ENCODE data around the gene HFE. TPM values are rescaled to one million over a fixed set of nuclear protein-coding genes. Genes with fewer than 3 reads are reported as not detected.
A peak's percentile ranks its signal among the peaks of the same experiment; 100 is the strongest.

The HFE gene
- total and polyA plus RNA-seq, 2 of the 13 experiments (the other 11 are each of a cell fraction or from before 2014, with no cell fraction given), result 3.7 to 6.3 TPM

DNA sequence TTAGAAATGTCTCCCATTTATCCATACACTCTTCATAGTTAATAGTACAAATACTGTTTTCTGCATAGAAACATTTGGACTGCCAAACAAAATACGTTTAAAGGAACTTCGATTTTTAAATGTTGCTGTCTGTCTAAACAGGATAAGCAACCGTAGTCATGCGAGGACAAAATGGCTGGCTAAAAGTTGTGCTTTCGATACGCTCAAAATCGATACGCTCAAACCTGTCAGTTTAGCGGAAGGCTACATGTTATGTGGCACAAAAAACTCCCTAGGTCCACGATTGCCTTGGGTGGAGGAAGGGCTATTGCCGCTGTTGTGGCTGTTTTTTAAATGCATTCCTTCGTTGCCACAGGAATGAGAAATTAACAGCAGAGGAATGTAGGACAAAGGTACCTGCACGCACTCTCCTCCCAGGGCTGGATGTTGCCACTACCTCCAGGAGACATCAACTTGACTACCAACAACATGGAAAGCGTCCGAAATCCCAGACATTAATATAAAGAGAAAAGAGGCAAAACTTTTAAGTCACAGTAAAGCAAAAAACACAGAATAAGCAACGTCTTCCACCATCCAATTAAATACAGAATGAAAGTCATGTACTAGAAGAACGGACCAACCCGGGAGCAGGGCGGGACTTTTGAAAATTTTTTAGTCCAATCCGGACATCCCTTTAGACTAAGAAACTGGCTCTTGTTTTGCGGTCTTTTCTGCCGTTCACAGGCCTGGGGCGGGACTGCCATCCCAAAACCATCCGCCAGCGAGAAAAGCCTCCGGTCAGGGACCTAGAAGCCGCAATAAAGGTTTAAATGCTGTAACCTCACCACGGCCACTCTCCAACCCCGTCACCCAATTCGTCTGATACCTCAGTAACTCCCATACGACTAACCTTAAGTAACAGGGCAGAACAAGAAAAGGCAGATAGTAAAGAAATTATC lies 32.2 kb upstream of the HFE start (continued):
- TF ChIP-seq, protein P1, sequence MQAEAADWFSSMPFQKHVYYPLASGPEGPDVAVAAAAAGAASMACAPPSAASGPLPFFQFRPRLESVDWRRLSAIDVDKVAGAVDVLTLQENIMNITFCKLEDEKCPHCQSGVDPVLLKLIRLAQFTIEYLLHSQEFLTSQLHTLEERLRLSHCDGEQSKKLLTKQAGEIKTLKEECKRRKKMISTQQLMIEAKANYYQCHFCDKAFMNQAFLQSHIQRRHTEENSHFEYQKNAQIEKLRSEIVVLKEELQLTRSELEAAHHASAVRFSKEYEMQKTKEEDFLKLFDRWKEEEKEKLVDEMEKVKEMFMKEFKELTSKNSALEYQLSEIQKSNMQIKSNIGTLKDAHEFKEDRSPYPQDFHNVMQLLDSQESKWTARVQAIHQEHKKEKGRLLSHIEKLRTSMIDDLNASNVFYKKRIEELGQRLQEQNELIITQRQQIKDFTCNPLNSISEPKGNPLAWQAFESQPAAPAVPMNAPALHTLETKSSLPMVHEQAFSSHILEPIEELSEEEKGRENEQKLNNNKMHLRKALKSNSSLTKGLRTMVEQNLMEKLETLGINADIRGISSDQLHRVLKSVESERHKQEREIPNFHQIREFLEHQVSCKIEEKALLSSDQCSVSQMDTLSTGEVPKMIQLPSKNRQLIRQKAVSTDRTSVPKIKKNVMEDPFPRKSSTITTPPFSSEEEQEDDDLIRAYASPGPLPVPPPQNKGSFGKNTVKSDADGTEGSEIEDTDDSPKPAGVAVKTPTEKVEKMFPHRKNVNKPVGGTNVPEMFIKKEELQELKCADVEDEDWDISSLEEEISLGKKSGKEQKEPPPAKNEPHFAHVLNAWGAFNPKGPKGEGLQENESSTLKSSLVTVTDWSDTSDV (CRISPR knock-in tag; IDR thresholded peaks at IDR 0.05), result no peak; the same call in 1 of the 2 replicates
- TF ChIP-seq ZNF253 (CRISPR knock-in tag; IDR thresholded peaks at IDR 0.05; ENCODE audit: borderline replicate concordance) (no peak), ZBTB3 (CRISPR knock-in tag; IDR thresholded peaks at IDR 0.05; ENCODE audit: borderline replicate concordance, low read depth) (no peak), ZNF264 (CRISPR knock-in tag; IDR thresholded peaks at IDR 0.05) (peak; percentile 76), RNF2 (conservative IDR thresholded peaks at IDR 0.05; ENCODE audit: low read depth) (no peak), ZNF550 (CRISPR knock-in tag; IDR thresholded peaks at IDR 0.05; ENCODE audit: borderline replicate concordance) (no peak), ZNF335 (CRISPR knock-in tag; IDR thresholded peaks at IDR 0.05) (peak; percentile 70; the same call in 1 of the 2 replicates), ZFAT (CRISPR knock-in tag; conservative IDR thresholded peaks at IDR 0.05) (no peak), HNF4A (CRISPR knock-in tag; IDR thresholded peaks at IDR 0.05) (peak; percentile 40)
- TF ChIP-seq, protein P2, sequence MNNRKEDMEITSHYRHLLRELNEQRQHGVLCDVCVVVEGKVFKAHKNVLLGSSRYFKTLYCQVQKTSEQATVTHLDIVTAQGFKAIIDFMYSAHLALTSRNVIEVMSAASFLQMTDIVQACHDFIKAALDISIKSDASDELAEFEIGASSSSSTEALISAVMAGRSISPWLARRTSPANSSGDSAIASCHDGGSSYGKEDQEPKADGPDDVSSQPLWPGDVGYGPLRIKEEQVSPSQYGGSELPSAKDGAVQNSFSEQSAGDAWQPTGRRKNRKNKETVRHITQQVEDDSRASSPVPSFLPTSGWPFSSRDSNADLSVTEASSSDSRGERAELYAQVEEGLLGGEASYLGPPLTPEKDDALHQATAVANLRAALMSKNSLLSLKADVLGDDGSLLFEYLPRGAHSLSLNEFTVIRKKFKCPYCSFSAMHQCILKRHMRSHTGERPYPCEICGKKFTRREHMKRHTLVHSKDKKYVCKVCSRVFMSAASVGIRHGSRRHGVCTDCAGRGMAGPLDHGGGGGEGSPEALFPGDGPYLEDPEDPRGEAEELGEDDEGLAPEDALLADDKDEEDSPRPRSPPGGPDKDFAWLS (CRISPR knock-in tag; IDR thresholded peaks at IDR 0.05; ENCODE audit: borderline replicate concordance), result no peak
- TF ChIP-seq, protein P3, sequence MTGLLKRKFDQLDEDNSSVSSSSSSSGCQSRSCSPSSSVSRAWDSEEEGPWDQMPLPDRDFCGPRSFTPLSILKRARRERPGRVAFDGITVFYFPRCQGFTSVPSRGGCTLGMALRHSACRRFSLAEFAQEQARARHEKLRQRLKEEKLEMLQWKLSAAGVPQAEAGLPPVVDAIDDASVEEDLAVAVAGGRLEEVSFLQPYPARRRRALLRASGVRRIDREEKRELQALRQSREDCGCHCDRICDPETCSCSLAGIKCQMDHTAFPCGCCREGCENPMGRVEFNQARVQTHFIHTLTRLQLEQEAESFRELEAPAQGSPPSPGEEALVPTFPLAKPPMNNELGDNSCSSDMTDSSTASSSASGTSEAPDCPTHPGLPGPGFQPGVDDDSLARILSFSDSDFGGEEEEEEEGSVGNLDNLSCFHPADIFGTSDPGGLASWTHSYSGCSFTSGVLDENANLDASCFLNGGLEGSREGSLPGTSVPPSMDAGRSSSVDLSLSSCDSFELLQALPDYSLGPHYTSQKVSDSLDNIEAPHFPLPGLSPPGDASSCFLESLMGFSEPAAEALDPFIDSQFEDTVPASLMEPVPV (CRISPR knock-in tag; IDR thresholded peaks at IDR 0.05), result 0 out of 2 replicates have a peak, but pooled peaks have one; percentile 37
- TF ChIP-seq, protein P4, sequence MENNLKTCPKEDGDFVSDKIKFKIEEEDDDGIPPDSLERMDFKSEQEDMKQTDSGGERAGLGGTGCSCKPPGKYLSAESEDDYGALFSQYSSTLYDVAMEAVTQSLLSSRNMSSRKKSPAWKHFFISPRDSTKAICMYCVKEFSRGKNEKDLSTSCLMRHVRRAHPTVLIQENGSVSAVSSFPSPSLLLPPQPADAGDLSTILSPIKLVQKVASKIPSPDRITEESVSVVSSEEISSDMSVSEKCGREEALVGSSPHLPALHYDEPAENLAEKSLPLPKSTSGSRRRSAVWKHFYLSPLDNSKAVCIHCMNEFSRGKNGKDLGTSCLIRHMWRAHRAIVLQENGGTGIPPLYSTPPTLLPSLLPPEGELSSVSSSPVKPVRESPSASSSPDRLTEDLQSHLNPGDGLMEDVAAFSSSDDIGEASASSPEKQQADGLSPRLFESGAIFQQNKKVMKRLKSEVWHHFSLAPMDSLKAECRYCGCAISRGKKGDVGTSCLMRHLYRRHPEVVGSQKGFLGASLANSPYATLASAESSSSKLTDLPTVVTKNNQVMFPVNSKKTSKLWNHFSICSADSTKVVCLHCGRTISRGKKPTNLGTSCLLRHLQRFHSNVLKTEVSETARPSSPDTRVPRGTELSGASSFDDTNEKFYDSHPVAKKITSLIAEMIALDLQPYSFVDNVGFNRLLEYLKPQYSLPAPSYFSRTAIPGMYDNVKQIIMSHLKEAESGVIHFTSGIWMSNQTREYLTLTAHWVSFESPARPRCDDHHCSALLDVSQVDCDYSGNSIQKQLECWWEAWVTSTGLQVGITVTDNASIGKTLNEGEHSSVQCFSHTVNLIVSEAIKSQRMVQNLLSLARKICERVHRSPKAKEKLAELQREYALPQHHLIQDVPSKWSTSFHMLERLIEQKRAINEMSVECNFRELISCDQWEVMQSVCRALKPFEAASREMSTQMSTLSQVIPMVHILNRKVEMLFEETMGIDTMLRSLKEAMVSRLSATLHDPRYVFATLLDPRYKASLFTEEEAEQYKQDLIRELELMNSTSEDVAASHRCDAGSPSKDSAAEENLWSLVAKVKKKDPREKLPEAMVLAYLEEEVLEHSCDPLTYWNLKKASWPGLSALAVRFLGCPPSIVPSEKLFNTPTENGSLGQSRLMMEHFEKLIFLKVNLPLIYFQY (CRISPR knock-in tag; IDR thresholded peaks at IDR 0.05; ENCODE audit: borderline replicate concordance), result no peak
- TF ChIP-seq, protein P5, sequence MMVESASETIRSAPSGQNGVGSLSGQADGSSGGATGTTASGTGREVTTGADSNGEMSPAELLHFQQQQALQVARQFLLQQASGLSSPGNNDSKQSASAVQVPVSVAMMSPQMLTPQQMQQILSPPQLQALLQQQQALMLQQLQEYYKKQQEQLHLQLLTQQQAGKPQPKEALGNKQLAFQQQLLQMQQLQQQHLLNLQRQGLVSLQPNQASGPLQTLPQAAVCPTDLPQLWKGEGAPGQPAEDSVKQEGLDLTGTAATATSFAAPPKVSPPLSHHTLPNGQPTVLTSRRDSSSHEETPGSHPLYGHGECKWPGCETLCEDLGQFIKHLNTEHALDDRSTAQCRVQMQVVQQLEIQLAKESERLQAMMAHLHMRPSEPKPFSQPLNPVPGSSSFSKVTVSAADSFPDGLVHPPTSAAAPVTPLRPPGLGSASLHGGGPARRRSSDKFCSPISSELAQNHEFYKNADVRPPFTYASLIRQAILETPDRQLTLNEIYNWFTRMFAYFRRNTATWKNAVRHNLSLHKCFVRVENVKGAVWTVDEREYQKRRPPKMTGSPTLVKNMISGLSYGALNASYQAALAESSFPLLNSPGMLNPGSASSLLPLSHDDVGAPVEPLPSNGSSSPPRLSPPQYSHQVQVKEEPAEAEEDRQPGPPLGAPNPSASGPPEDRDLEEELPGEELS (CRISPR knock-in tag; IDR thresholded peaks at IDR 0.05), result peak; percentile 66
